ENCODE results near the gene C19orf44. TPM values are rescaled to one million over a fixed set of nuclear protein-coding genes. Genes with fewer than 3 reads are reported as not detected.

Gene C19orf44
- total RNA-seq, 6 experiments from 2014 or later, result 2.9 to 4.7 (median 3.7) TPM

- no peaks in the 10 kb centered on the region for H3K4me1 Mint-ChIP-seq (ENCODE audit: low read depth)
- H3K36me3 Mint-ChIP-seq (ENCODE audit: low read depth), result peaks cover 33% of the 10 kb centered on the region
- no peak overlapping the region; the same call in 1 of the 2 replicates for H3K27ac Mint-ChIP-seq
- no peak for DNase-seq
- H3K4me3 Mint-ChIP-seq, result no peak overlapping the region
- no peak for TF ChIP-seq CTCF (IDR thresholded peaks at IDR 0.05)
- H3K27me3 Mint-ChIP-seq (ENCODE audit: insufficient read depth), result peaks cover 3% of the 10 kb centered on the region
- no peaks in the 10 kb centered on the region for H3K9me3 Mint-ChIP-seq
These were observed 20.9 kb downstream of the C19orf44 start for GRCh38 chr19:16516923-16517610.

DNA sequence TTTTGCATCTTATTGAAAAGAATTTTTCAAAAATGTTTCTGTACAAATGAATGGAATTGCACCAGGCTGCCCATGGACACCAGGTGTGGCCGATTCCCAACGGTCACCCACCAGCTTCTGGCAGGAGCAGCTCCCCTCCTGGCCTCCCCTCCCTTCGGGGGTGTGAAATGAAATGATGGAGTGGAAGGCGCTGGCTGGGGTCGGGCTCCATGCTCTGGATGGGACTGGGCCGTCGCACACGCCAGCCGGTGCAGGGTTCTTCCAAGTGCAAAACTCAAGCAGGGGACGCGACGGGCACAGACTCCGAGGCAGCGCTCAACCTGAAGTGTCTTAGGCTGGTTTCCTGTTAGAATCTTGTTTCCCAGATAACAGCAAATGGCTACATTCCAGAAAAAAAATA is 21.9 kb downstream of the C19orf44 start:
- Mint-ChIP-seq H3K36me3 (ENCODE audit: low read depth) (peaks cover 29% of the 10 kb centered on the region), H3K27ac (no peak overlapping the region), H3K4me1 (ENCODE audit: low read depth) (no peaks in the 10 kb centered on the region), H3K4me3 (no peak overlapping the region), H3K27me3 (ENCODE audit: insufficient read depth) (peaks cover 3% of the 10 kb centered on the region), H3K9me3 (no peaks in the 10 kb centered on the region)
- TF ChIP-seq CTCF (IDR thresholded peaks at IDR 0.05), result no peak
- DNase-seq, result no peak

GRCh38 chr19:16518483-16519229 is 22.5 kb downstream of the C19orf44 start:
- Mint-ChIP-seq H3K27me3 (ENCODE audit: insufficient read depth) (peaks cover 3% of the 10 kb centered on the region), H3K36me3 (ENCODE audit: low read depth) (peaks cover 34% of the 10 kb centered on the region), H3K4me3 (no peak overlapping the region), H3K4me1 (ENCODE audit: low read depth) (no peaks in the 10 kb centered on the region), H3K27ac (no peak overlapping the region), H3K9me3 (no peaks in the 10 kb centered on the region)
- peak; percentile 48 for TF ChIP-seq CTCF (IDR thresholded peaks at IDR 0.05)
- DNase-seq, result no peak

- DNase-seq, result no peak
- Mint-ChIP-seq H3K36me3 (ENCODE audit: low read depth) (peaks cover 37% of the 10 kb centered on the region), H3K4me1 (ENCODE audit: low read depth) (no peaks in the 10 kb centered on the region), H3K9me3 (no peaks in the 10 kb centered on the region), H3K27ac (no peak overlapping the region), H3K4me3 (no peak overlapping the region), H3K27me3 (ENCODE audit: insufficient read depth) (peaks cover 3% of the 10 kb centered on the region)
- no peak for TF ChIP-seq CTCF (IDR thresholded peaks at IDR 0.05)
These were observed 23.1 kb downstream of the C19orf44 start for GRCh38 chr19:16519230-16519687.

GRCh38 chr19:16520074-16520973 is 24.1 kb downstream of the C19orf44 start:
- H3K9me3 Mint-ChIP-seq, result no peaks in the 10 kb centered on the region
- no peak for DNase-seq
- peaks cover 3% of the 10 kb centered on the region for H3K27me3 Mint-ChIP-seq (ENCODE audit: insufficient read depth)
- peaks cover 37% of the 10 kb centered on the region for H3K36me3 Mint-ChIP-seq (ENCODE audit: low read depth)
- H3K4me3 Mint-ChIP-seq, result no peak overlapping the region
- no peaks in the 10 kb centered on the region for H3K4me1 Mint-ChIP-seq (ENCODE audit: low read depth)
- no peak overlapping the region for H3K27ac Mint-ChIP-seq
- TF ChIP-seq CTCF (IDR thresholded peaks at IDR 0.05), result no peak
